GM19468 (cell line): Measurements from ENCODE around the gene FIBCD1.

Experiments
- ATAC-seq: cut with Tn5 transposase; IDR thresholded peaks from one replicate; pipeline ENCODE4 v1.9.1; 2021; ENCODE audit warnings: mild to moderate bottlenecking, moderate library complexity, moderate number of reproducible peaks; ENCODE audit not compliant: unreplicated experiment; ENCODE audit errors: extremely low read depth

Gene FIBCD1

DNA sequence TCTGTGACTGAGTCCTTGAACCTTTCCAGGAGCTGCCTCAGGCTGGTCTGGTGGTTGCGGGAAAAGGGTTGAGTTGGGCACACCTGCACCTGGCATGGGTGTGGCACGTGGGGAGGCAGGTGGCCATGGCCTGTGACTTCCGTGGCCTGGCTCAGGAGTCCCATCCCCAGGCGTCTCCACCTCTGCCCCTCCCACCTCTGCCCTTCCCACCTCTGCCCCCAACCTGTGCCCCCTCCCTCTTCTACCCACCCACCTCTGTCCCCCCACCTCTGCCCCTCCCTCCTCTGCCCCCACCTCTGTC lies 40.5 kb downstream of the FIBCD1 start:
- ATAC-seq: no peak

DNA sequence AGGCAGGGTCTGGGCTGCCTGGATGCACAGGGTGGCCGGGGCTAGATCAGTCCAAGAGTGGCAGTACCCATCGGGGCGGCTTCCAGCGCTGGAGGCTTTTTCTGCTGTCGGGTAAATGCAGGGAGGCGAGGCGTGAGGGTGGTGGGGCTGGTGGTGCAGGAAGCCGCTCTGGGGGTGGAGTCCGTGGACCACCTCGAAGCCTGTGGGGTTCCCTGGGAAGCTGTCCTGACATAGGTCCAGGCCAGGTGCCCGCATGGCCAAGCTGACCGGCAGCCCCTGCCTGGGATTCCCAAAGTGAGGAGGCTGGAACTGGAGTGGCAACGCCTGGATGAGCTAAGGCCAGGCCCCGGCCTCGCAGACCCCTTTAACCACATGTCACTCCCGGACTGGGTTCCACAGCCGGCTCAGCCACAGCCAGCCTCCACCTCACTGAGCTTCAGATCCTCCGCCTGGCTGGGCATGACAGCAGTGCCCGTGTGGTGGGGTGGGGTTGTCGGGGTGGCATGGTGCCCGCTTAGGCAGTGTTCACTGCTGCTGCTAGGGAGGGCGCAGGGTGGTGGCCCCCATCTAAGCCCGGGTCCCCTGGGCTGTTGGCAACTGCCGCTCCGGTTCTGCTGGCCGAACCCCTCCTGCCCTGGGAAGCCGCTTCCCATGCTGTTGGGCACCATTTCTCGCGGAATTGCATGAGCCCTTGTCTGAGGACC lies 41.0 kb downstream of the FIBCD1 start:
- no peak for ATAC-seq

DNA sequence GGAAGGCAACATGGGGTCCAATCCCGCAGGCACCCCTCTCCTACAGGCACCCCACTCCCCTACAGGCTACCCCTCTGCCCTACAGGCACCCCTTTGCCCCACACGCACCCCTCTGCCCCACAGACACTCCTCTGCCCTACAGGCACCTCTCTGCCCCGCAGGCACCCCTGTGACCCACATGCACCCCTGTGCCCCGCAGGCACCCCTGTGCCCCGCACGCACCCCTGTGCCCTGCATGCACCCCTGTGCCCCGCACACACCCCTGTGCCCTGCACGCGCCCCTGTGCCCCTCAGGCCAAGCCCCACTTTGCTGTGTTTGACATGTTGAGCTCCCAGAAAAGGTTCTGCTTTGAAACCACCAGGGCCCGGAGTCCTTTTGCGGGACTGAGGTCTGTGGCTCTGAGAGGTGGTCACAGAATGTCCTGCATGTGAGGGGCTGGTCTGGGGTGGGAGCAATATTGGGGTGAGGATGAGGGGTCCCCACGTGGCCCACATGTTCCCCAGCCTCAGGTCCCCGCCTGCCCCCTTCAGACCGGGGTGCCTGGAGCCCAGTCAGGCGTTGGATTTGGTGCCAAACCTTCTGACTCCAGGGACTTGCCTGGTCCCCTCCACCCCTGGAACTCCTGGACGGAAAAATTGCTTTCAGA lies 41.8 kb downstream of the FIBCD1 start:
- ATAC-seq: no peak

DNA sequence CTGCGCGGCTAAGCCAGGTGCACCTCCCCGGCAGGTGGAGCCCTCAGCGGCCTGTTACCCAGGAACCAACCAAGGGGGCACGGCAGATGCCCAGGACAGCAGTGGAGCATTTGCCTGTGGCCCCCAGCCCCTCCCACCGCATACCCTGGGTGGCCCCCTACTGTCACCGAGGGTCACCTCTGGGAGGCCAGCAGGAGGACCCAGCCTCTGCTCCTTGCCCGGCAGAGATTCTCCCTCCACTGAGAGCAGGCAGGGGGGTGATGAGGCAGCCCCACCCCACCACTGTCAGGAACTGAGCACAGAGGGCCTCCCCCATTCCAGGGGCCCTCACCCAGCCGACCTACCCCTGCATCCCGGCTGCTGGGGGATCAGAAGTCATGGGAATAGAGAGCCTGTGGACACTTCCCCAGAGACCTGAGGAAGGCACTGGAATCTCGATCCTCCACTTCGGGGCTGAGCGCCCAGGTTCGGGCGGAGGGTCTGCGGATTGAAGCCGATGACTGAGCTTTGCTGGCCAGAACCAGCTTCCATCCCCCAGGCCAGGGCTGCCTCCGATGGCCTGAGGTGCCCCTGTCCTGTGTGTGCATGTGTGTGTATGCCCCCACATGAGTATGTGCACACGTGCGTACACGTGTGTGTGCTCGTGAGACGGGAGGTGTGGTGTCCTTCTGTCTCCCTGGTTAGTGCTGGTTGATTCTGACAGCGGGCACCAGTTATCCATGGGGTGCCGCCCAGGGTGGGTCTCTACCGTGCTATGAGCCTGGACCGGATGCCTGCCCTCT lies 42.6 kb downstream of the FIBCD1 start, which contains the start of gene QRFP:
Gene QRFP (minus strand): TSS at position 580 of the 782 bp plus-strand sequence. CDS start 2,974 bp downstream, outside the sequence.
- no peak for ATAC-seq

DNA sequence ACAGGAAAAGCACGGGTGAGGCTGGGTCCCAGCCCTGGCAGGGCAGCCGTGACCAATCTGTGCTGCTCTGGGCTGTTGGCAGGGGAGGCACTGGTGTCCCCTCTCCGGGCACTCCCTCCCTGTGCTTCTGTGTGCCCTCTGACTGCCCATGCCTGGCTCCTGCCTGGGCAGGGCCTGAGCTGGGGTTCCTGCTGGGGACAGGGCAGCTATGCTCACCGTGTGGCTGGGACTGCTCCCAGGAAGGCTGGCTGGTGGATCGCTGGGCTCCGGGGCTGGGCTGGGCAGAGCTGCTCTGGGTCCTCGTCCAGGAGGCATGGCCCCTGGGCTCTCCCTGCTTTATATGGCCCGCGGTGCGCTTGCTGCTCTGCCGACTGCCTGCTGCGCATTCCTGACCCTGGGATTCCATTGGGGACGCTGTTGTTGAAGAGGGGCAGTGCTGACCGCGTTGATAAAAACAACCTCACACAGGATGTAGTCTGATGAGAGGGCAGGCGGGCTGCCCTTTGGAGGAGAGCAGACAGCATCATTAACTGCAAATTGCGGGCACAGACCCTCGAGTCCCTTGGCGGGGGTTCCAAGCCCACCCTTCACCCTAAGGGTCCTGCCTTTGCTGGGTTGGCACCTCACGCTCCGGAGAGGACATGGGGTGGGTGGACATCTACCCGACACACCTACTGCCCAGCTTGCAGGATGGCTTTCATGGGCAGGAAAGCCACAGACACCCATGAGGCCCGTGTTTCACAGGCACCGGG lies 43.4 kb downstream of the FIBCD1 start:
- ATAC-seq: no peak

DNA sequence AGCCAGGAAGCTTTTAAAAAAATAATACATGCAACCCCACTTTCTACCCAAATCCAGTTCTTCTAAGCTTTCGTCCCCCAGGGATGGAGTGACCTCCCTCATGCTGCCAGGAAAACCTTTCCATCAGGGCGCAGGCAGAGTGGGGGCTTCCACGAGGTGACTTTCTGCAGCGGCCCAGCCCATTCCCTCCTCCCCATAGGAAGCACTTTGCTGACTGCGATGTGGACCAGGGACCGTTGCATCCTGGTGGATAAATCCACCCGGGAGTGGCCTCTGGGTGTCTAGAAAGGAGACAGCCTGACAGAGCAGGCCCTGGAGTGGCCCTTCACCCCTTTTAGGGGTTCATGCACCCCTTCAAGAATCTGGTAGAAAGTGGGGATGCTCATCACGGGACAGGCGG lies 44.0 kb downstream of the FIBCD1 start:
- no peak for ATAC-seq

DNA sequence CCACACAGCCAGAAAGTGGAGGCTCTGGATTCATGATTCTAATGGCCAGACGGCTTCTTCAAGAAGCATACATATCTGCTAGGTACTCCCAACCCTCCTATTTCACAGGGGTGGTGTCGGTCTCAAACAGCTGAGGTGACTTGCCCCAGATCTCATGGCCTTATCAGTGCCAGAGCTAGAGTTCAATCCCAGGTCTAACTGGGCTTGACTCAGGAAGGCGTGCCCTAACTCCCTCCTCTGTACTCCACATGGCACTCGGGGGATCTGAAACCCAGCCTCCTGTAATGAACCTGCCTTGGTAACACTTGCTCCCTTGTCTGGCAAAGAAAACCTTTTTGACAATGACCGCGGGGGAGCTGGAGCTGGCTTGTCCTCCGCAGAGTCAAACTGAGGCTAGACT lies 44.5 kb downstream of the FIBCD1 start:
- ATAC-seq: no peak

DNA sequence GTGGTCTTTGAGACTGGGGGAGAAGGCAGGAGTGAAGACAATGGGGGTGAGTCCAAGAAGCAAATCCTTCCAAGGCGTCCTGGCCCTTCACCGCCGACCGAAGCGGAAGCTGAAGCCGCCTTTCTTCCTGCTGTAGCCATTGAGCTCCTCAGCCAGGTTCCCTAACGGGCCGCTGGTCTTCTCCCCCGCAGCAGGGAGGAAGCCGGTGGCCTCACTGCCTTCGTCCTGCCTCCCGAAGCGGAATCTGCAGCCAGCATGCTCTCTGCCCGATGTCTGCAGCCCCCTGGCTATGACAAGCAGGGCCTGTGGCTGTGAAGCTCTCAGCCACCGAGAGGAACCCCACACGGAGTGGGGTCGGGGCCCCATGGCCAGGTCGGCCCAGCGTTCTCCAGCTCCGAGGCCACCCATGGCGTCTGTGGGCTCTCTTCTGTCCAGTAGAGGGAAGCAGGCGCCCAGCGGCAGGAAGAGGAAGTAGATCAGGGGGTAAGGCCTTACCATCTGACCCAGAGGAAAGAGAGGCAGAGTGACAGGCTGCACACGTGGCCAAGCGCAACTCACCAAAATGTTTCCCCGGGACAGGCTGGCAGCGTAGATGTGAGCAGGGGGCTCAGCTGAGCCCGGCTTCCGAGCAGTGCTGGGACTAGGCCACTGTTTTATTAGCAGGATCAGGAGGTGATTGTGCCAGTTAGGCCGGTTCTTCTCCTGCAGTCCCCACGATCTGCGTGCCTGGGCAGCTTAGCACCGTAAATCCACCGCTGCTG lies 45.5 kb downstream of the FIBCD1 start:
- no peak for ATAC-seq

DNA sequence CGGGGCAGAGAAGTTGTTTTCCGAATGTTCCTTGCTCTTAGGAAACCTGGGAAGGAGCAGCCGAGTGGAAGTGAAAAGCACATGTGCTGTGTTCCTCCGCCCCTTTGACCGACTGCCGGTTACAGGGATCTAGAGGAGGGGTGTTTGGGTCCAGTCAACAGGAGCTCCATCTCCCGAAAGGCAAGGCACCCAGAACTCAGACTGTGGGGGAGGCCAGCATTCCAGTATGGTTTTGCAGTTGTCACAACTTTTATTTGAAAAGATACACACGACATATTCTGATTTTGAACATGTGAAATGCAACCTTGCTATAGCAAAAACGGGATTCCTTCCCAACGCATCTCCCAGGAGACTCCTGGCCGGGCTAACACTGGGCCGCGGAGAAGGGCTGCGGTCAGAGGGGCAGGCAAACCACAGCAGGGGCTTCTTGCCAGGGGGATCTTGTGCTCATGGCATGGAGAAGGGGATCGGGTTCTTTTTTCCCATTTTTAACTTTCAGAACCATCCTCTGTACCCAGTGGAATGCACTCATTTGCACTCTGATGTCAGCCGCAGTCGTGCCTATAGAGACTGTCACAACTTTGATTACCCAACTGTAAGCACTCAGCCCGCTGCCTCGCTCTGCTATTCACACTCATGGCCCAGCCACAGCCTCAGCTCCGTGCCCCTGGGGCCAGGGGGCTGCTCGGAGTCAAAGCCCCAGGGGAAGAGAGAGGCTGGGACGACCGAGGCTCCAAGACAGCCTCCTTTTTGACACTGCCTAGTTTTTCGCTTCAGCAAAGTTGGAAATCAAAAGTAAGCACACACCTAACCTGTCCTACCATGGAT lies 46.4 kb downstream of the FIBCD1 start:
- ATAC-seq: no peak

DNA sequence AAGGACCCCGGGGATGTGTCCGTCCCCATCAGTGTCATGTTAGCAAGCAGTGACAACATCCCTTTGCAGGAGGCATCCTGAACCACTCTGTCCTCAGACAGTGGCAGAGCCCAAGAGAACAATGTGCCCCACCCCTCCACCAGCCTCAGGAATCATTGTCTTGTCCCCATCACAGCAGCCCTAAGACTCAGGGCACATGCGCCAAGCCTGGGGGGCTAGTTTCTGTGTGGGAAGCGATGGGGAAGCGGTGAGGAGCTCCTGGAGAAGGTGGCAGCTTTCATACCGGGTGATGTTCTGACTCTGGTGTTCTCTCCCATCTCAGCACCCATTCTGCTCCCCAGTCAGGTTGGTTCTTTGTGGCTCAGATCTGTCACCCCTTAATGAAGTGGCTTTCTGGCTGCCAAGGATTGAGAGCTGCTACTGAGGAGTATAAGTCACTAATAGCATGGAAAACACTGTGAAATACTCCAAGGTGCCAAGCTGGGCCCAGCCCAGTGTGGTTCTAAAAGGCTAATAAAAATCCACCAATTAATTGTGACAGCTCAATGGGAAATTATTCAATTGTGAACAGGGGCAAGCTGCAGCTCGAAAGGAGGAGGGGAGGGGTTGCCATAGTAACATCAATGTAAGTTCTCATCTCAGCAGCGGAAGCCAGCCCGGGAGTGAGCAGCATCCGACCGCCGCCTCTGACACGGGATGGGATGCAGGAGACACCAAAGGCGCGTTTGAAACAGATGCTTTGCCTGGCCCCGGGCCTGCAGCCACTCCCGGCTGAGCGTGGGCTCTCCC lies 47.2 kb downstream of the FIBCD1 start:
- no peak for ATAC-seq

DNA sequence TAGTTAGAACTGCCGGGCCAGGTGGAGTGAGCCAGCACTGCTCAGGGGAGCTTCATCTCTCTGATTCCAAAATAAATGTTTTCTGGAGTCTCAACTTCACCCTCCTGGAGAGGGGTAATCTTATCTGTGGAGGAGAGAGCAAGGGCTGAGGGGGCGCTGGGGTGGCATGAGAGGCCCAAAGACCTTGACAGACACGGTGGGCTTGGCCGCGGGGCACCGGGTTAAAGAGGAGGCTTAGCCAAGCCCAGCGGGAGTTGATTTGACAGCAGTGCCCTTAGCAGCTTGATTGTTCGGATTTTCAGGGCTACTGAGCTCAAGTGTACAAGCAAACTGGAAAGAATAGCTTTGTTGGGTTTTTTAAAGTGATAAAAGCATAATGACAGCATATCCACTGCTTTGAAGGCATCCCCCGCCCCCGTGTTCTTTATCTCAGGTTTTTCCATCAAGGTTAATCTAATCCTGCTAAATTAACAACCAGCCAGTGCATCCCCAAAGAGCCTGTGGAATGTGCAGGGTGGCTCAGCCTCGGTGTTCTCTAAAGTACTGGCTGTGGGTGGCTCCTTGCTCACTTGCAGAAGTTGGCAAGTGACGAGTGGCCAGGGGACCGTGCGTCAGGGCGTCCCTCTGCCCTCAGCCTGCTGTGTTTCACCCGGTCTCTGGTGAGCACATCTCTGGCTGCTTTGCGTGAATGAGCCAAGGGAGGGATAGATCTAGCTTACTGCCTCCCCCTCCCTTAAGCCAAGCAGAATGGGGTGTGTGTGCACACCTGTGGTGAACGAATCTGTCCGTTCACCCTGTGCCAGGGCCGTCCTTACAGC lies 48.0 kb downstream of the FIBCD1 start:
- ATAC-seq: no peak

DNA sequence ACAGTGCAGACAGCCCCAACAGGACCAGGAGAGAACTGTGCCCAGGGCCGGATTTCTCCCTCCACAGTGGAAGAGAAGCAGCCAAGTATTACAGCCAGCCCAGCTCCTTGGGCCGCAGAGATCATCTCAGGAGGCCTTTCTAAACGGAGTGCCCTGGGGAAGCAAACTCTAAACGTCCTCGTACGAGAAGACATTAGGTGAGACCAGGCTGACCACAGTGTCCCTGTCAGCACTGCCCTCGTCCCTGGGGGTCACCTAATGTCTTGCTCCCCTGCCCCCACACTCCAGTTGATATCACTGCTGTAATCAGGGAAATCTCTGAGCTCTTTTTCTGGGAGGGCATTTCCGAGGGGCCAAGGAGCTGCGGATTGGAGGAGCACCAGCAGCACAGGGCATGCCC lies 48.9 kb downstream of the FIBCD1 start:
- no peak for ATAC-seq

DNA sequence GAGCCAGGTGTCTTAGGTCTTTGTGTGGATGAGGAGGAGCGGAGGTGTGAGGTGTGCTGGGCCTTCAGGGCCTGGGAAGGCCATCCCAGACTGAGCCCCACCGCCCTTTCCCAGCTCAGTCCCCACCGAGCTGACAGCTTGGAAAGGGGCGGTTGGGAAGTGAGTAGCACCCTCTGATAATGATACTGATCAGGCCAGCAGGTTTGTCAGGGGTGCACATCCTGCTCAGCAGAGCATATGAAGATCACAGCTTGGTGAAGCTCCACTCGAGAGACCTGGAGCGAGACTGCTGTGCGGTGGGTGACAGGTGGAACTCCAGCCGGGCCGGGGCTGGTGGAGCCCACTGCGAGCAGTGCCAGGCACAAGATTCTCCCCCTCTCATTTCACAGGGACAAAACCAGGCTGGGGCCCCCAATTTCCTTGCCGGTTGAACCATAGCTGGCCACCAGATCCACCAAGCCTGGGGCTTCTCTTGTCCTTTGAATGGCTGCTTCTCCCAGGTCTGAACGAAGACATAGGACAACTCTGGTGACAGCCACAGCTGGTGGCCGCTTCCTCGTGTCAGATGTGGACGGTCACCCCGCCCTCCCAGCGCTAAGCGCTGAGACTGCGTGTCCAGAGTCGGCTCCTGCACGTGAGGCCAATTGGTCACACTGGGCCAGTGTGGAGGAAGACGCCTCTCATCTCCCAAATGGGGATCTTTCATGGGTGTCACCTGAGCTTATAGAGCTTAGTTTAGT lies 50.7 kb downstream of the FIBCD1 start:
- ATAC-seq: no peak

DNA sequence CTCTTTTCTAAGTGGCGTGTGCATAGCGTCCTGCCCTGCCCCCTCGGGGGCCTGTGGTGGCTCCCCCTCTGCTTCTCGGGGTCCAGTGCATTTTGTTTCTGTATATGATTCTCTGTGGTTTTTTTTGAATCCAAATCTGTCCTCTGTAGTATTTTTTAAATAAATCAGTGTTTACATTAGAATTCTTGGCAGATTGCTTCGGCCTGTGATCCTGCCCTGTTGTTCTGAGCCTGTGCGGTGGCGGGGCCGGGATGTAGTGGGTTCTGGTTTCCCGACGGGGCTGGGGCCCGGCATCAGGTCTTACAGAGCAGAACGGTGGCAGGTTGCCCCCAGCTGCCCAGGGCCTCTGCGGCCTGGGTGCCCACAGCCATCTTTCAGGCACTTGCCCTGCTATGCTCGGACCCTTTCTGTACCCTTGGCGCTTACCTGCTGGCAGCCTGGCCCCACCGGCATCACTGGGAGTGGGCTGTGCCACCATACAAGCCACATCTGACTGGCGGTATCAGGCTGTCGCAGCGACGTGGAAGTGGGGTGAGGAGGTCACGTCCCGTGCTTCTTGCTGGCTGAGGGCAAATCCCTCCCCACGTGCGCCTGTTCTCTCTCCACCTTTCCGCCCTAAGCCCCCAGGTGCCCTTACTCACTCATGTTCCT lies 51.4 kb downstream of the FIBCD1 start:
- ATAC-seq: no peak

DNA sequence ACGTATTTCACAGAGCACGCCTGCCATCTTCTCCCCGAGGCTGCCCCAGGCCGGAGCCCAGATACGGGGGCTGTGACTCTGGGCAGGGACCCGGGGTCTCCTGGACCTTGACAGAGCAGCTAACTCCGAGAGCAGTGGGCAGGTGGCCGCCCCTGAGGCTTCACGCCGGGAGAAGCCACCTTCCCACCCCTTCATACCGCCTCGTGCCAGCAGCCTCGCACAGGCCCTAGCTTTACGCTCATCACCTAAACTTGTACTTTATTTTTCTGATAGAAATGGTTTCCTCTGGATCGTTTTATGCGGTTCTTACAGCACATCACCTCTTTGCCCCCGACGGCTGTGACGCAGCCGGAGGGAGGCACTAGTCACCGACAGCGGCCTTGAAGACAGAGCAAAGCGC lies 52.1 kb downstream of the FIBCD1 start:
- ATAC-seq: no peak
